Transverse colon (tissue), 4 donors: Measurements from ENCODE around the gene STARD9.

Experiments used
- EP300 ChIP-seq: sonication (generic); formaldehyde crosslinking; IDR thresholded peaks from one replicate; pipeline ENCODE4 v1.6.1; 2017; ENCODE audit warnings: antibody characterized with exemption, low read depth
- POLR2AphosphoS5 ChIP-seq, 3 donors: sonication (generic); formaldehyde crosslinking; IDR thresholded peaks; one replicate each; pipeline ENCODE4 v1.6.1; 2016; ENCODE audit warnings: antibody characterized with exemption in 3 of 3
- TF ChIP-seq, protein P1 (sequence below), 5 experiments: fragments of 200-600 bp in 3 of 5; fragments of 450-650 bp in 2 of 5; sonication (generic) in 3 of 5; IDR thresholded peaks; 1 replicate in 2 of 5; 2 replicates in 3 of 5; pipeline ENCODE4 v1.5.1; 2016 to 2017; ENCODE audit warnings: antibody characterized with exemption in 5 of 5, inconsistent platforms in 3 of 5, mild to moderate bottlenecking in 2 of 5, moderate library complexity in 1 of 5

- TF ChIP-seq, protein P1, sequence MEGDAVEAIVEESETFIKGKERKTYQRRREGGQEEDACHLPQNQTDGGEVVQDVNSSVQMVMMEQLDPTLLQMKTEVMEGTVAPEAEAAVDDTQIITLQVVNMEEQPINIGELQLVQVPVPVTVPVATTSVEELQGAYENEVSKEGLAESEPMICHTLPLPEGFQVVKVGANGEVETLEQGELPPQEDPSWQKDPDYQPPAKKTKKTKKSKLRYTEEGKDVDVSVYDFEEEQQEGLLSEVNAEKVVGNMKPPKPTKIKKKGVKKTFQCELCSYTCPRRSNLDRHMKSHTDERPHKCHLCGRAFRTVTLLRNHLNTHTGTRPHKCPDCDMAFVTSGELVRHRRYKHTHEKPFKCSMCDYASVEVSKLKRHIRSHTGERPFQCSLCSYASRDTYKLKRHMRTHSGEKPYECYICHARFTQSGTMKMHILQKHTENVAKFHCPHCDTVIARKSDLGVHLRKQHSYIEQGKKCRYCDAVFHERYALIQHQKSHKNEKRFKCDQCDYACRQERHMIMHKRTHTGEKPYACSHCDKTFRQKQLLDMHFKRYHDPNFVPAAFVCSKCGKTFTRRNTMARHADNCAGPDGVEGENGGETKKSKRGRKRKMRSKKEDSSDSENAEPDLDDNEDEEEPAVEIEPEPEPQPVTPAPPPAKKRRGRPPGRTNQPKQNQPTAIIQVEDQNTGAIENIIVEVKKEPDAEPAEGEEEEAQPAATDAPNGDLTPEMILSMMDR (IDR thresholded peaks at IDR 0.05) = no peak
- no peak for TF ChIP-seq POLR2AphosphoS5 (IDR thresholded peaks at IDR 0.05)
- TF ChIP-seq EP300 = no peak
Observed at GRCh38 chr15:42721916-42722315, 146.5 kb downstream of the STARD9 start.
